HG02970 (cell line): ENCODE data around the gene PPARD.
"Not testable (repeated sequence)": the region's sequence is repeated elsewhere in the genome, so short reads cannot be mapped to it uniquely, and the experiment has no call there.

Experiments
- ATAC-seq: cut with Tn5 transposase; IDR thresholded peaks from one replicate; pipeline ENCODE4 v1.9.1; 2021; ENCODE audit warnings: mild to moderate bottlenecking, moderate library complexity, moderate number of reproducible peaks; ENCODE audit not compliant: unreplicated experiment, low FRiP score

Gene PPARD

DNA sequence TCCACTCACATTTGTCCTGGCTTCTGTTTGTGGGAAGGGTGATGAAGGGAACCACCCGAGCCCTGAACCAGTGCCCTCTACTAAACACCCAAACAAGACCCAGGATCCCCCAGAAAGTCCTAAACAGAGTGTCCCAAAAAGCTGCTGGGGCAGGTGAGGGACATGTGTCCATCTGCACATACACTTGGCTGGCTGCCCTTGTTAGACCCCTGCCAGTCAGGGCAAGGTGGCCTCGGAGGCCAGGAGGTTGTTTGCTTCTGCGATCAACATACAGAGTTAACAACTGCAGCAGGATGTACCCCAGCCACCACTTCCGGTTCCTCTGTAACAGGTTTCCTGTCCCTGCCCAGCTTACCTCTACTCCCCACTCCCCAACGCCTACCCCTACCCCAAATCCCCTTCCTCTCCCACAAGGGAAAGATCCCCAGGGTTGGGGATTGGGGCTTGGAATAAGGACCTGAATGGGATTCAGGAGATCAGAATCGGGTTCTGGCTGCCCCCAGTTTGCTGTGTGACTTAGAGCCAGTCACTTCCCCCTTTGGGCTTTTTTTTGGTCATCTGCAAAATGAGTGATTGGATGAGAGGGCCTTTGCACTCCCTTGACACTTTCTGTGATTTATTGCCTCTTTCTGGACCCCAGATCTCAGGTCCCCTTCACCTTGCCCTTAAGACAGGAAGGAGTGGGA lies 30.8 kb upstream of the PPARD start:
- no peak for ATAC-seq

DNA sequence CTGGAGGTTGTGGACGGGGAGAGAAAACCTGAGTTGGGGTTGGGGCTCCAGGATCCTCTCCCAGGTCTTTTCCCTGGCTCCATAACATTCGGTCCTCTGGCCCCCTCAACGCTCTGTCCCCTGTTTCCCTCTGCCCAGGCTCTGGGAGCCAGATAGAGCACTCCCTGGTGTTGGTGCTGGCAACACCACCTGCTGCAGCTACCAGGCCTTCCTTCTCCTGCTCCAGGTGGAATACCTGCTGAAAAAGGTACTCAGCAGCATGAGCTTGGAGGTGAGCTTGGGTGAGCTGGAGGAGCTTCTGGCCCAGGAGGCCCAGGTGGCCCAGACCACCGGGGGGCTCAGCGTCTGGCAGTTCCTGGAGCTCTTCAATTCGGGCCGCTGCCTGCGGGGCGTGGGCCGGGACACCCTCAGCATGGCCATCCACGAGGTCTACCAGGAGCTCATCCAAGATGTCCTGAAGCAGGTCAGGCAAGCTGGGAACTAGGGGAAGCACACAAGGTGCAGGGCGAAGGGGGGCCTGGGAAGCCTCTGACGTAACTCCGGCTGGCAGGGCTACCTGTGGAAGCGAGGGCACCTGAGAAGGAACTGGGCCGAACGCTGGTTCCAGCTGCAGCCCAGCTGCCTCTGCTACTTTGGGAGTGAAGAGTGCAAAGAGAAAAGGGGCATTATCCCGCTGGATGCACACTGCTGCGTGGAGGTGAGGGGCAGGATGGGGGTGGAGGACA lies 30.1 kb upstream of the PPARD start:
- ATAC-seq: no peak

GRCh38 chr6:35312807-35313206 lies 29.6 kb upstream of the PPARD start:
- no peak for ATAC-seq

- ATAC-seq: no peak
These were observed 24.7 kb upstream of the PPARD start for GRCh38 chr6:35317483-35318195.

DNA sequence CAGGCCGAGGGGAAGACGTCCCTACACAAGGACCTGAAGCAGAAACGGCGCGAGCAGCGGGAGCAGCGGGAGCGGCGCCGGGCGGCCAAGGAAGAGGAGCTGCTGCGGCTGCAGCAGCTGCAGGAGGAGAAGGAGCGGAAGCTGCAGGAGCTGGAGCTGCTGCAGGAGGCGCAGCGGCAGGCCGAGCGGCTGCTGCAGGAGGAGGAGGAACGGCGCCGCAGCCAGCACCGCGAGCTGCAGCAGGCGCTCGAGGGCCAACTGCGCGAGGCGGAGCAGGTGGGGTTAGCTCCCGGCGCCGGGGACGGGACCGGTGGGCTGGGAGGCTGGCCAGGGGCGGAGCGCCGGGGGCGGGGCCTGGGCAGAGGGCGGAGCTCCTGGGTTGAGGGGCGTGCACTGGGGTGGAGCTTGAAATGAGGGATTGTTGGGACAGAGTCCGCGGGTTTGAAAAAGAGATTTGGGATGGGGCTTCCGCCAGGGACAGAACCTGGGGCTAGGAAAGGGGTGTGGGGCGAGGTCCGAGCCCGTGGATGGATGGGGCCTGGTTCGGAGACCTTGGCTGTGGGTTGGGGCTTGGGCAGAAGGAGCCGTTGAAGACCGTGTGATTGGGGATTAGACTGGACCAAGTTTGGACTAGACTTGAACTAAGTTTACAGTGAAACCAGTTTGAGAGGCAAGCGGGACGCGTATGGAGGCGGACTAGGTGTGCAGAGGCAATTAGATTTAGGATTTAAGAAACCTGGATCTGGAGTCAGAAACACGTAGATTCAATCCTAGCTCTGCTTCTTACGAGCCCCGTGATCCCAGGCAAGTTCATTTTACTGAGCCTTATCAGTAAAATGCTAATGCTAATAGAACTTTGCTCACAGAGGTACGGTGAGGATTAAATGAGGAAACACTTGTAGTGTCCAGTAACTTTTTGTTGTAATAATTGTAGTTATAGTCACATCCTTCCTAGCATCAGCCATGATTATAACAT lies 23.9 kb upstream of the PPARD start:
- no peak for ATAC-seq

DNA sequence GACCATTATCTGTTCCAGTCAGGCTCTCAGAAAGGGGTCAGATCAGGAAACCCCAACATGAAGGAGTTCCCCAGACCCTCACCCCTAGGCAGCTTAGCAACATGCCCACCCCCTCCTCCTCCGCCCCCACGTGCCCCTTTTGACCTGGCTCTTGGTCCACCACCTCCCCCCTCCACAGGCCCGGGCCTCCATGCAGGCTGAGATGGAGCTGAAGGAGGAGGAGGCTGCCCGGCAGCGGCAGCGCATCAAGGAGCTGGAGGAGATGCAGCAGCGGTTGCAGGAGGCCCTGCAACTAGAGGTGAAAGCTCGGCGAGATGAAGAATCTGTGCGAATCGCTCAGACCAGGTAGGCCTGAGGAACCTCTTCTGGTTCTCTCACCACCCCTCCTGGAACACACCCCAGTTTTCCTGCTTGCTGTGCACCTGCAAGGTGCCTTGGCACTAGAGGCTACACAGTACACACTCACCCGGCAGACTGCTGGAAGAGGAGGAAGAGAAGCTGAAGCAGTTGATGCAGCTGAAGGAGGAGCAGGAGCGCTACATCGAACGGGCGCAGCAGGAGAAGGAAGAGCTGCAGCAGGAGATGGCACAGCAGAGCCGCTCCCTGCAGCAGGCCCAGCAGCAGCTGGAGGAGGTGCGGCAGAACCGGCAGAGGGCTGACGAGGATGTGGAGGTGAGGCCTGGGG lies 22.9 kb upstream of the PPARD start:
- ATAC-seq: no peak

GRCh38 chr6:35320031-35320410 lies 22.3 kb upstream of the PPARD start:
- ATAC-seq: no peak

- no peak for ATAC-seq
These were observed 21.3 kb upstream of the PPARD start for GRCh38 chr6:35321091-35321490.

DNA sequence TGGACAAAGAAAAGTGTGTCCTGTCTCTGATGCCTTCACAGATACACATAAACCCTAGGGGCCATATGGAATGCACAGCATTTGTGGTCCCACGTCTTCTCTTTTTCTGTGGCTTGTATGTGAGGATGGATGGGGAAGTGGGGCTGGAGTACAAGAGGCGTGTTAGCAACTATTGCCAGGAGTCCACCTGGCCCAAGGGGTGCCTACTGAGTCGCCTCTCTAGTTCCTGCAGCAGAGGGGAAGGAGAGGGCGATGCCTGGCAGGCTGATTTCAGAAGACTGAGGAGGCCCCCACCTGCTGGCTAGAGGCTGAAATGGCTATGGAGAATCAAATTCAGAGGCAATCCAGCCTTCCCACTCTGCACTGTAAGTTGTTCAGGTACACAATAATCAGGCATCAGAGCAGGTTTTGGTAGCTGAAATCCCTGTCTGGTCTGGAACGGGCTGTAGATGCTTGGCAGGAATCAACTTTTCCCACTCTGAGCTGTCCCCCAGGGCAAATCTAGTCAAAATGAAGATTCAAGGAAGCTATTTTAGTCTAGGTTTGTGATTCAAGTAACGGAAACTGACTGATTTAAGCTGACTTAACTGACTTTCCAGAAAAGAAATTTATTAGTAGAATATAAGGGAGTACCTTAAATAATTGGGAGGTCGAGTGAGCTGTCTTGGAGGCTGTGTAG lies 14.9 kb upstream of the PPARD start:
- no peak for ATAC-seq

DNA sequence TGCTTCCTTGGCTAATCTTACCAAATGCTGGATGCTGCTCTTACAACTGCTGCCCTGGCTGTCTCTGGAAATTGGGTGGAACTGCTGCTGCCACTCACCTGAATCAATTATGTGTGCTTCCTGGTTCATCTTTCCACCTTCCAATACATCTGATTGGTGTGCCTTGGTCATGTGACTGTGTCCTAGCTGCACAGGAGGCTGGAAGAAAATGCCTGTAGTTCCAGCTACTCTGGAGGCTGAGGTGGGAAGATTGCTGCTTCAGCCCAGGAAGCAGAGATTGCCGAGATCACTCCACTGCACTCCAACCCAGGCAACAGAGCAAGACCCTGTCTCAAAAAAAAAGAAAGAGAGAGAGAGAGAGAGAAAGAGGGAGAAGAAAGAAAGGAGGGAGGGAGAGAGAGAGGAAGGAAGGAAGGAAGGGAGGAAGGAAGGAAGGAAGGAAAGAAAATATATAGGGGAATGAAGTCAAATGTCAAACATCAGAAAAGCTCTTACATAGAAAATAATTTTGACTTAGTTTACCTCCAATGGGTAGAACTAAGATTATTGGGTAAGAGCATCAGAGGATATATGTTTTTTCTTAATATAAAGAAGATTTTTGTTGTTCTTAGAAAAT lies 14.1 kb upstream of the PPARD start:
- no peak for ATAC-seq

GRCh38 chr6:35328965-35329364 lies 13.4 kb upstream of the PPARD start:
- not testable (repeated sequence) for ATAC-seq

- ATAC-seq: no peak
These were observed 11.7 kb upstream of the PPARD start for GRCh38 chr6:35330541-35331119.

DNA sequence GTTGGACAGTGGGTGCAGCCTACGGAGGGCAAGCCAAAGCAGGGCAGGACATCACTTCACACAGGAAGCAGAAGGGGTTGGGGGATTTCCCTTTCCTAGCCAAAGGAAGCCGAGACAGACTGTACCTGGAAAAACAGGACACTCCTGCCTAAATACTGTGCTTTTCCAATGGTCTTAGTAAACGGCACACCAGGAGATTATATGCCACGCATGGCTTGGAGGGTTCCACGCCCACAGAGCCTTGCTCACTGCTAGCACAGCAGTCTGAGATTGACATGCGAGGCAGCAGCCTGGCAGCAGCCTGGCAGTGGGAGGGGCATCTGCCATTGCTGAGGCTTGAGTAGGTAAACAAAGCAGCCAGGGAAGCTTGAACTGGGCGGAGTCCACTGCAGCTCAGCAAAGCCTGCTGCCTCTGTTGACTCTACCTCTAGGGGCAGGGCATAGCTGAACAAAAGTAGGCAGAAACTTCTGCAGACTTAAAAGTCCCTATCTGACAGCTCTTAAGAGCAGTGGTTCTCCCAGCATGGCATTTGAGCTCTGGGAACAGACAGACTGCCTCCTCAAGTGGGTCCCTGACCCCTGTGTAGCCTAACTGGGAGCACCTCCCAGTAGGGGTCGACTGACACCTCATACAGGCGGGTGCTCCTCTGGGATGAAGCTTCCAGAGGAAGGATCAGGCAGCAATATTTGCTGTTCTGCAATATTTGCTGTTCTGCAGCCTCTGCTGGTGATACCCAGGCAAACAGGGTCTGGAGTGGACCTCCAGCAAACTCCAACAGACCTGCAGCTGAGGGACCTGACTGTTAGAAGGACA lies 10.1 kb upstream of the PPARD start:
- ATAC-seq: not testable (repeated sequence)

- no peak for ATAC-seq
These were observed 801 bp upstream of the PPARD start for GRCh38 chr6:35341557-35341956.

DNA sequence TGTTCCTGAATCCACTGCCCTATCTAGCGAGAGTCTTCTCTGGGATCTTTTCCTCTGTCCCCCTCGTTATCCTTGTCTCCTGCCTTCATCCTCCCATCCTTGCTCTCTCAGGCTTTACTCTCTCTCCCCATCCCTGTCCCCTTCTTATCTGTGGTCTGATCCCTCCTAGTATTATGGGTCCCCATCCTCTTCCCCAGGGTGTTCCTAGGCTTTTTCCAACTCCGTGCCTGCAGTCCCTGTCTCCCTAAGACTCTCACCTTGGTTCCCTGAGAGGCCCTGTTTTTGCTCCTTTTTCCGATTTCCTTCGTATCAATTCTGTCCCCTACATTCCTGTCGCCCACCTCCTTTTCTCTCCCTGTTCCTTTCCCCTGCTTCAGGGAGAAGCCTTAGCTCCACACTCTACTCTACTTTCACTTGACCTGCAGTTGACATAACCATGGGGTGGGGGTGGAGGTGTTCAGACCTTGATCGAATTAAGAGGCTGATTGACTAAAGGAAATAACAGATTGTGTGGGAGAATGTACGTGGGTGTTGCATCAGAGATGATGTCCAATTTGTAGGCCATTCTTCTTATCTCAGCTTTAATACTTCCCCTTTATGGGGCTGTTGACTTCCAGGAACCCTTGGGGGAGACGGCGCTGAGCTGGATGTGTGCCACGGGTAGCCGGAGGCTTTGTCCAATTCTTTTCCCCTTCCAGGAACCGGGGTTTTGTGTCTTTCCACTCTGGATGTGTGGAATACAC lies 905 bp downstream of the PPARD start:
- no peak for ATAC-seq

DNA sequence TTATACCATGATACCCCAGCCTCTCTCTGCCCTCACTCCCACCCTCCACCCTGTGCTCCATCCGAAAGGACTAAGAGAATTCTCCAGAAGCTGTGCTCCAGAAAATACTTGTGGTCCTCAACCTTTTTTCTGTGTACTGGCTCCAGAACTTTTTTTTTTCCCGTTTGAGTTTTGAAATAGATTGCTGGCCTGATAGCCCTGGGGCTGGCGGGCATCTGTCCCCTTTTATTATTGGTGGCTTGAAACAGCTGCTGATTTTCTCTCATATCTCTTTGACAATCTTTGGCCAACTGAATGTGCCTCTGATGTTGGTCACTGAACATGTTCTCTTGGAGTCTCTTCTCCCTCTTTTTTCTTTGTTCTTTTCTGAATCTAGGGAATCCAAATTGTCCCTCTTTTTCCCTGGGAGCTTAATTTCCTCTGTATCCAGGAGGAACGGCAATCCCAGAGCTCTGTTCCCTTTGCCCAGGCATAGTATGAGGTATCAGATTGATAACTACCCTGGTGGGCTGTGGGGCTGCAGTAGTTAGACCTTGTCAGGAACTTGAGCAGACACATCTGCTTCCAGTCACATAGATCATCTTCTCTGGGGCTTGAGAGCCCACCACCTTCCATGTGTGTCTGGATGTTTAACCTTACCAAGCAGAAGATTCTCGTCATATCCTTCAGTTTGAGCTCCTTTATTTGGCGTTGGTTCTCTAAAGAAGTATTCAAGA lies 1.6 kb downstream of the PPARD start:
- ATAC-seq: no peak
